DND-41 (cell line): ENCODE measurements around the gene AFAP1.

Source experiments
- EZH2 ChIP-seq: IDR thresholded peaks from 3 replicates; pipeline ENCODE4 v1.6.1; 2012; ENCODE audit warnings: borderline replicate concordance, low read depth, mild to moderate bottlenecking, moderate library complexity, low read length, inconsistent platforms; ENCODE audit not compliant: severe bottlenecking
- TF ChIP-seq, protein P1 (sequence below): IDR thresholded peaks from 2 replicates; pipeline ENCODE4 v1.5.1; 2012; ENCODE audit warnings: borderline replicate concordance, low read length, moderate library complexity, mild to moderate bottlenecking; ENCODE audit not compliant: poor library complexity, severe bottlenecking; ENCODE audit errors: extremely low read depth

- TF ChIP-seq, protein P1, sequence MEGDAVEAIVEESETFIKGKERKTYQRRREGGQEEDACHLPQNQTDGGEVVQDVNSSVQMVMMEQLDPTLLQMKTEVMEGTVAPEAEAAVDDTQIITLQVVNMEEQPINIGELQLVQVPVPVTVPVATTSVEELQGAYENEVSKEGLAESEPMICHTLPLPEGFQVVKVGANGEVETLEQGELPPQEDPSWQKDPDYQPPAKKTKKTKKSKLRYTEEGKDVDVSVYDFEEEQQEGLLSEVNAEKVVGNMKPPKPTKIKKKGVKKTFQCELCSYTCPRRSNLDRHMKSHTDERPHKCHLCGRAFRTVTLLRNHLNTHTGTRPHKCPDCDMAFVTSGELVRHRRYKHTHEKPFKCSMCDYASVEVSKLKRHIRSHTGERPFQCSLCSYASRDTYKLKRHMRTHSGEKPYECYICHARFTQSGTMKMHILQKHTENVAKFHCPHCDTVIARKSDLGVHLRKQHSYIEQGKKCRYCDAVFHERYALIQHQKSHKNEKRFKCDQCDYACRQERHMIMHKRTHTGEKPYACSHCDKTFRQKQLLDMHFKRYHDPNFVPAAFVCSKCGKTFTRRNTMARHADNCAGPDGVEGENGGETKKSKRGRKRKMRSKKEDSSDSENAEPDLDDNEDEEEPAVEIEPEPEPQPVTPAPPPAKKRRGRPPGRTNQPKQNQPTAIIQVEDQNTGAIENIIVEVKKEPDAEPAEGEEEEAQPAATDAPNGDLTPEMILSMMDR = no peak
- no peak for TF ChIP-seq EZH2
These were observed 165.1 kb downstream of the AFAP1 start for GRCh38 chr4:7774301-7775294.
